GM19468 (cell line): Measurements from ENCODE around the gene MPL.
"Not testable (repeated sequence)": the region's sequence is repeated elsewhere in the genome, so short reads cannot be mapped to it uniquely, and the experiment has no call there.

Experiments used
- ATAC-seq: cut with Tn5 transposase; IDR thresholded peaks from one replicate; pipeline ENCODE4 v1.9.1; 2021; ENCODE audit warnings: mild to moderate bottlenecking, moderate library complexity, moderate number of reproducible peaks; ENCODE audit not compliant: unreplicated experiment; ENCODE audit errors: extremely low read depth

Gene MPL

DNA sequence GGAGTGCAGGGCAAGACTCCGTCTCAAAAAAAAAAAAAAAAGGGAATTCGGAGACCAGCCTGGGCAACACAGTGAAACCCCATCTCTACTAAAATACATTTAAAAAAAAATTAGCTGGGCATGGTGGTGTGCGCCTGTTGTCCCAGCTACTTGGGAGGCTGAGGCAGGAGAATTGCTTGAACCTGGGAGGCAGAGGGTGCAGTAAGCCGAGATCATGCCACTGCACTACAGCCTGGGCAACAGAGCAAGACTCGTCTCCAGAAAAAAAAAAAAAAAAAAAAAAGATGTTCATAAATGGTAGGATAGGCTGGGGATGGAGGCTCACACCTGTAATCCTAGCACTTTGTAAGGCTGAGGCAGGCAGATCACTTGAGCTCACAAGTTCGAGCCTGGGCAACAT, 32.2 kb downstream of the MPL start:
- not testable (repeated sequence) for ATAC-seq

DNA sequence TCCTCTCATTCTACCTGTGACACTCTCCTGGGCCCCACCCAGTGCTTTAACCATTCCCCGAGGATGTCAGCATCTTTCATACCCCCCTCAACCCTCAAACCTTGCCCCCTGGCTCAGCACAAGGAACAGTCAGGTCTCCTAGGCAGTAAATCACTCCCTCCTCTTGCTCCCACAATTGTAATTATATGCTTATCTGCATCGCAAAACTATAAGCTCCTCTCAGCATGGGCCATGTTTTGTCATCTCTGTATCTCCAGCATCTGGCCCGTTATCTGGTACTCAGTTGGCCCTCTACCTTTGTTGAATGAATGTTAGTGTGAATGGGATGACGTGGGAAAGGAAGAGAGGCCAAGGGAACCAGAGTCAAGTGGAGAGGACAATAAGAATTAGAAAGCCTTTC, 32.9 kb downstream of the MPL start:
- ATAC-seq: no peak

DNA sequence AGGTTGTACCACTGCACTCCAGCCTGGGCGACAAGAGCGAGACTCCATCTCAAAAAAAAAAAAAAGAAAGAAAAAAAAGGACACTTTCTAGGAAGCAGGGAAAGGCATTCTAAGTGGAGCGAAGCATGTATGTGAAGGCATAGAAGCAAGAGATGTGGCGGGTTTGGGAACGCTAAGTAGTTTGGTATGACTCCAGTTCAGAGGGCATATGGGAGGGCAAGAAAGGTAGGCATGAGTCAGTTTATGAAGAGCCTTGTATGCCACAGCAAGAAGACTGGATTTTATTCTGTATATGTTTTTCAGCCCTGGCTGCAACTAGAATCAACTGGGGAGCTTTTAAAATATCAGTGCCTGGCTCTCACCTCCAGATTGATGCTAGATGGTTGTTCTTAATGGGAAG, 34.6 kb downstream of the MPL start:
- no peak for ATAC-seq

DNA sequence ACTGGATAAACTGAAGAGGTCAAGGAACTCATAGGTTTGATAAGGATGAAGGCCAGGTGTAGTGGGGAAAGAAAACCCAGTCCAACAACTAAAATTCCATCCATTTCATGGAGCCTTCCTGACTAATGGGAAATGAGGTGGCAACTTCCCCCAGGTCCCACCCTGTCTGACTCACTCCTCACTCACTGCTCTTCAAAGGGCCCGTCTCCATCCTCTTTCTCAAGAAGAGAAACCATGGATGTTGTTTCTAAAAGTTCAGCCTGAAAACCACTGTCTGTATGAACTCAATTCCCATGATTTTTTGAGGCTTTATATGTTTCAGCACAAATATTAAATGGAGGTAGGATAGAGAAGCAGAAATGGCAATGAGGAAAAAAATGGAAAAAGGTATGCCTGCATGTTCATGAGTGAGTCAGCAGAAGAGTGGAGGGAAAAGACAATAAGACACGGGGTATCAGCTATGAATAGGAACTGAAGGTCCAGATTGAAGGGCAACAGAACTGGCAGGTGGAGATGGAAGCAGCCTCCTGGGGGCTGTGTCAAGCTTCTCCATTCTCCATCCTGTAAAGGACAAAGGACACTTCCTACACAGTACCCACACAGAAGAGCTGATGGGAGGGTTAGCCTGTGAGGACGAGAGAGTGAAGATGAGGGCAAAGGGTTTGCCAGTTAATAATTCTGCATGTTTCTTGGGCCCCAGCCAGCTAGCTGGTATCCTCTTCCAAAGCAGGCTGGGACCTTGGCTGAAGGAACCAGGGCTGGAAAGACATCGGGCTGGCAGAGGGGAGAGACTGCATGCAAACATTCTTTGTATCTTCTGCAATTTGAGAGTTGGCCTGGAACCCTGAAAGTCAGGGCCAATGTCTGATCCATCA, 35.7 kb downstream of the MPL start:
- no peak for ATAC-seq

DNA sequence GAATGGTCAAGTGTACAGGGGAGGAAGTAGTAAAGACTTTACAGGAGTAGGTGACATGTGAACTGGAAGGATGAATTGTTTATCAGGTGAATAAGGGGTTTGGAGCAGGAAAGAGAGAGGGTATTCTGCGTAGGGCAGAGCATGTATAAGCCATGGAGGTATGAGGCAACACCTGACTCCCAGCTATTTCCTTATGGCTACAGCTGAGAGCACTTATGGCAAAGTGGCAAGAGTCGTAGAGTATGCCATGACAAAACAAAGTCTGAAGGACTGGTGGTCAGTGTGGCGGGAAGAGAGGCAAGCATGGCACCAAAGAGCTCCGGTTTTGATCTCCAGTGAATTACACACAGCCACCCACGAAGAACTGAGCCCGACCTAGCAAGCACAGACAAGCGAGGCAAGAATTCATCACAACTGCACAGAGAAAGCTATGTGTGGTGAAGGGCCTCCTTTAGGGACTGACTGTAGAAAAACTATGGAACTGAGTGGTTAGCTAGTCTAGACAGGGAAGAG, 39.2 kb downstream of the MPL start:
- no peak for ATAC-seq

DNA sequence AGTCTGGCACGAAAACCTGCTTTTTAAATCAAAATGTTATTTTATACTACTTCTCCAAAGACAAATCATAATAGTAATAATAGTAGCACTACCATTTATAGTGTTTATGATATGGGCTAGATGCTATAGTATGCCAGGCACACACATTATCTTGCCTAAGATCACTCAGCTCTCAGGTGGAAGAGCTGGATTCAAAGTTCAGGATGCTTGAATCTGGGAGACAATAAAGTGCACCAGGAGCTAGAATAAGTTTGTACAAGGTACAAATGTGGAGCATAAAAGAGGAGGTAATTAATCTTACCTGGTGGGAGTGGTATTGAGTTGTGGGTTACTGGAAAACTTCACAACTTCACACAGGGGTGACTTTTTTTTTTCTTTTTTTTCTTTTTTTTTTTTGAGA, 40.2 kb downstream of the MPL start:
- ATAC-seq: no peak

DNA sequence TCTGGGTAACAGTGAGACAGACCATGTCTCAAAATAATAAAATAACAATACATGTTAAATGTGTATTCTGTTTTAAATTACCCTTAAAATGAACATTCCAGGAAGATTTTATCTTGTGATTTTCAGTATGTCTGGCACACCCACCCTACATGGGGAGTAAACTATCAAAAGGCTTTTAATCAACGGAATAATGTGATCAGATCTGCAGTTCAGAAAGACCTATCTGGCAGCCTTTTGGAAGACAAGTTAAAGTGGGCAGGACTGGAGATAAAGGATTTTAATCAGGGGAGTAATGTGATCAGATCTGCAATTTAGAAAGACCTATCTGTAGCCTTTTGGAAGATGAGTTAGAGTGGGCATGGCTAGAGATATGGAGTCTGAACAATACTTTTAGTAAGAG, 41.9 kb downstream of the MPL start:
- ATAC-seq: no peak

DNA sequence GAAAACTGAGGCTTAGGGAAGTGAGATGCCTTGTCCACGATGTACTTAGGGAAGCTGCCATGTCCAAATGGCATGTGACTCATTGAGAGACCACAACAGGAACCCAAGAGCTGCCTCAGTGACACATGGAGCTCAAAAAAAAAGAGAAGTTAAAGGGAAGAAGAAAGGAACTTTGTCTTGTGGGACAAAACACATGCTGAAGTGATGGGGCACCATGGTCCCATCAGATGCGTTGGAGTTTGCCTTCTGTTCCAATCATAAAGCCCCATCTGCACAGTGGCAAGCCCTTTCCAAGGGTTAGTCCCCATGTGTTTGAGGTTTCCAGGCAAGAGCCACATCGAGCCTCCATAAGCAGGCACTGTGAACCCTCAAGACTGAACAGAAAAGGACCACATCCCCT, 44.0 kb downstream of the MPL start:
- ATAC-seq: no peak

DNA sequence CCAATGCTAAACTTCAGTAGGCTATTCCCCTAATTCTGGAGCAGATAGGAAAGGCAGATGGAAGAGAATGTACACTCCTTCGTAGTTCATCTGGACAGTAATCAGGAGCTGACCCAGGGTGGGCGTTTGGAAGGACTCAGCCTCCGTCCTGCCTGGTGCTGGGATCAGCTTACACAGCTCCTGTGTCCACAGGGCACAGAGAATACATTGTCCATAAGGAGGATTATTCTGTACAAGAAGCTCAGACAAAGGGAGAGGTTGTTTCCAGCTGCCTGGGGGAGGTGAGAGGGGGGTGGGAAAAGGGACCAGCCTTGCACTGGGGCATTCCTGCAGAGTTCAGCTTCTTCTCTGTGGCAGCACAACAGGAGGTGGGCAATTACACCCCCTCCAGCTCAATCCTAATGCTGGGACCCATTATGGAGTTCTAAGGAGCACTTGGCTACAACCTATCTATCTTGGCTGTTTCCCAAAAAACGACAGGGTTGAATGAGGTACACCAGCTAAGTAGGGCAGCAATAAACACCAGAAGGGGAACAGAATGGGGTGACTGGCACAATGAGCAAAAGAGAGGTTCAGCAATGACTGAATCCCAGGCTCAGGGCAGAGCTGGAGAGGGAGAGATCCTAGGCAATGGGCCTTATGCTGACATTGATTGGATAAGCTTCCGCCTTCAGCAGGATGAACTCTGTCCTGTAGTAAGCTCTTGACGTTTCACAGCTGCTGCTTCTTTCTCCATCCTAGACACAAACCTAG, 44.6 kb downstream of the MPL start:
- ATAC-seq: no peak

DNA sequence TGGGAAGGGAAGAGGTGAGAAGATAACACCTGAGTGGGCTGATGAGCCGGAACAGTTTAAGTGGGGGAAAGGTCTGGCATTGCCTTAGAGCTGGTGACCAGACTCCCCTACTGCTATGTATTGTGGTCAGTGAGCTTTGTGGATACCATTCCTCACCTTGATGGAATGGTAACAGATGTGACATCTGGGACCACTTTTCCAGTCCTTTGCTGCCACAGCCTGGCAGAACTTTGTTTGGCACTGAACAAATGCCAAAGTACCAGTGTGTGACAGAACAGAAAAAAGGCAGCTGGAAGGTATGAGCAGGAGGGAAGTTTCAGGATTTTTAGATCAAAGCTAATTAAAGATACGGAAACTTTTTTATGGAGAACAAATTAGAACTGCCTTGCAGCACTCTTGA, 45.8 kb downstream of the MPL start:
- no peak for ATAC-seq

DNA sequence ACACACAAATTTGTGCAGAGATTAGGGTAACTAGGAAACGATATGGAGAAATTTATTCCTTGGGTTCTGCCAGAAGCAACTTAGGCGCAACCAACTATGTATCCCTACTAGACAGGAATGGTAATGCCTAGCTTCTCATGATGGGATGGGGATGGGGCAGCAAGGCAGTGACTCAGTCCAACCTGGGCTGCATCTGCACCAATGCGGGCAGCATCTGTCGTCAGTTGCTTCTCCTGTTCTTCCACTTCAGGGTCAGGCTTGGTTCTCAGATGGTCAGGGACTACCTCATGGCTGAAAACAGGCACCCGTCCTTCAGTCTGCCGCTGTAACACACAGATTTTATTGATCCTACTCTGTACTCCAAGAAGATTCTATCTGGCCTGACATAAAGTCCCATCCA, 49.1 kb downstream of the MPL start:
- no peak for ATAC-seq

DNA sequence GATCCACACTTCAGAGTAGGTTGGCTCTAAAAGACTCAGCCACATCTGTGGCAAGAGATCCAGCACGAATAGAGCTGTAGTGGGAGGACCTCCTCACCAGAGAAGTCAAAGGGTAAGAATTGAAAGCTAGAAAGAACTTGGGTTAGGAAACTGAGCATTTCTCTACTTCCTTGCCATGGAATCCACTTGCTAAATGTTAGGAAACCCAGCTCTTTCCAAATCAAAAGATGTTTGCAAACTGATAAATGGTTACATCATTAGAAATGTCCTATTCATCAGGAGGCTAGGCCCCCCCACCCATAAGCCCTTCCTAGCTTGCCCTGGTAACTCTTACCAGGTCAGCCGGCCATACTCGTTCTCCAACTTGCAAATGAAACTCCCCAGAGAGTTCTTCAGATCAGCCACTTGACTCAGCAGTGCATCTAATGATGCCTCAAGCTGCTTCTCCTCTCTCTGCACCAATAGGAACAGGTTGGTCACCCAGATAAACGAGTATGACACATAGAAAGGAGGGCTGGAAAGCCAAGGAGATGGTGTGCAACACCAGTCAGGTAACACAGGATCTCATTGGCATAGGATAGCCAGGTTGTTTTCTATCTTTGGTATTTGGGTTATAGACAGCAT, 50.5 kb downstream of the MPL start:
- ATAC-seq: no peak

DNA sequence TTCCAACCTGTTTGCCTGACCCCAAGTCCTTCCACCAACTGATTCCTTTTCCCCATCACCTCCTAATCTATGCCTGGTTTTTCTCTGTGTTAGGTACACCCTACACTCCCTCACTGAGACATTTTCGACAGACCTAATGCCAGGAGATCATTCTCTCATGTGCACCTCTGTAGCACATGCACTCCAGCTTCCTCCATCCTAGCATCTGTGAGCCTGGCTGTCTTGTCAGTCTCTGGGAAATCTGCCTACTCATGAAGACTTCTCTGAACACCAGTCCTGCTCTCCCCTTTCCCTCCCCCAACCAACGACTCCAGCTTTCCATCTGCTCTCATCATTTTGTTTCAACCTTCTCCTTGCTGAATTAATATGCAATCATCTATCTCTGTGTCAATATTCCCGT, 51.0 kb downstream of the MPL start:
- ATAC-seq: no peak

DNA sequence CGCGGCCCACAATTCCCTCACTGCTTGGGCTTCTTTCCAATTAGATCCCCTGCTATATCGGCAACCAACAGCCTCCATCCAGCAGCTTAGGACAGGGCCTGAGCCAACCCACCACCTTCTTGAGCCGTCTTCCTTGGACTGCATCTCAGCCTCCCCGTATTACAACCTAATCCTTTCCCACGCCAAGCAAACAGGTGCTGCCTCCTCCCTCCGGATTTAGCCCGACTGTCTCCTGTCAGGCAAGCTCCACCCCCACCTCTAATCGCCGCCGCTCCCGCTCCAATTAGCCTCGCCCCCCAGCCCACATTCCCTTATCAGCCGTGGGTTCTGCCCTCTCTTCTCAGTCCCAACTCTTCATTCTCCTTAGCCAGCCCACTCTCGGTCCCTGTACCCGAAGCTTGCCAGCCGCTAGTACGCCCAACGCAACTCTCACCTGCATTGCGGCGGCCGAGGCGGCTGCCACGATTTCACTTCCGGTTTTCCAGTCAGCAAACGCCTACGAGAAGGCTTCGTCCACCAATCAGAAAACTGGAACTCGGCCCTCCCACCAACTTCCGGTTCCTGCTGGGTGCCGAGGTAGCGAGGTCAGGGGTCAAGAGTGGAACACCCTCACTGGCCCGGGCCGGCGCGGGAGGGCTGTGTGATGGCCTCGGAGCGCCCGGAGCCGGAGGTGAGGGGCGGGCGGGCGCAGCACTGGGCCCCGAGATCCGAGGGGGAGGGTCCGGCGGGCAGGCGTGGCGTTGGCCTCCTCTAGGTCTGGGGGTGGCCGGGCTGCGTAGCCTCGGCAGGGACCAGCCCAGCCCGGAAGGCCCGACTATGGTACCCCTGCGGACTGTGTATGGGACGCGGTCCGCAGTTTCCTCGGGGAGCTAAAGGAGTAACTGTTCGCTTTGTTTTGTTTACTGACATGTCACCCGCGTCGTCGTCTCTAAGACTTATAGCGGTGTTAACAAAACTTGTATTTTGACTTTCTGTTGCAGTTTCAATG, 52.0 kb downstream of the MPL start, which contains the start of the genes MED8 and SZT2:
TSS of gene MED8 (minus strand) at position 475 of the 988 bp plus-strand sequence. CDS start at position 439, 36 bp downstream.
TSS of gene SZT2 (plus strand) at position 574 of the 988 bp plus-strand sequence. CDS start at position 644, 70 bp downstream.
- peak; percentile 77 for ATAC-seq

DNA sequence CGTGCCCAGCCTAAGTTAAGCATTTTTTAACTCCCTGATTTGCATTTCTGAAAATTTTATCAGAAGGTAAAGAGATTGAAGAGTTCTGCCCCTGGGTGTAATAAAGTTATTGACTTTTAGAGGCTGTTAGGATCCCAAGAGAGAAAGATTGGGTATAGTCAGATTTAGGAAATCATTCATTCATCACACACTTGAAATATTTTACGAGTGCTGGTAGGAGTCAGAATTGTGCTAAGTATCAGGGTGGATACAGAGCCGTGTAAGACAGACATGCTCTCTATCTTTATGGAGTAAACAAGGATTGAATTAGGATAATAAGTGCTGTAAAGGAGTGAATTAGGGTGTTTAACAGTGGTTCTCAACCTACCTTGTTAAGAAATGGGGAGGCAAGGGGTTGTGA, 55.1 kb downstream of the MPL start:
- no peak for ATAC-seq

DNA sequence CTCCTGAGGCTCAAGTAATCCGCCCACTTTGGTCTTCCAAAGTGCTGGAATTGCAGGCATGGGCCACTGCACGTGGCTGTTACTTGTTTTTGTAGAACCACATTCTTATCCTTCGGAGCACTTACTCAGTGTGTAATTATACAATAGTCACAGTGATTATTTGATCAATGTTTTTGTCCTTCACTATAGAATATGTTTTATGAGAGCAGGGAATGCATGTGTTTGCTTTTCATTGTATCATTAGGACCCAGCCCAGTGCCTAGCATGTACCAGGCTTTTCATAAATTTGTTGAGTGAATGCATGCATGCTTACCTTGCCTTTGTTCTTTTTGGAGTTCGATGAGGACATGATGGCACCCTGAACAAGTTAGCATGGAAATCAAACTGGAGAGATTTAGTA, 57.9 kb downstream of the MPL start:
- no peak for ATAC-seq

DNA sequence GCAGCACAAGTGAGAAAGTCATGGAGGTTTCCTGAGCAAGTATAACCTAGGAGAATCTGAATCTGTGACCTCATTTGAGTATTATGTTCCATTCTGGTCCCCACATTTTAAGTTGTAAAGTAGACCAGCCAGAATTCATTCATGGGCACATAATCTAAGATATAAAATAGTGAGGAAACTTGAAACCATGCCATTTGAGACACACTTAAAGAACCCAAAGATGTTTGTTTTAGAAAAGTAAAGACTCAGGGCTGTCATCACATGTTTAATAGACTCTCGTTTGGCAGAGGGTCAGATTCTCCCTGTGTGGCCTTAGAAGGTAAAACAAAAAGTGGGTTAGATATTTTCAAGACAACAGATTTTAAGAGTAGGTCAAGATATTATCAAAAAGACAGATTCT, 58.4 kb downstream of the MPL start:
- no peak for ATAC-seq

DNA sequence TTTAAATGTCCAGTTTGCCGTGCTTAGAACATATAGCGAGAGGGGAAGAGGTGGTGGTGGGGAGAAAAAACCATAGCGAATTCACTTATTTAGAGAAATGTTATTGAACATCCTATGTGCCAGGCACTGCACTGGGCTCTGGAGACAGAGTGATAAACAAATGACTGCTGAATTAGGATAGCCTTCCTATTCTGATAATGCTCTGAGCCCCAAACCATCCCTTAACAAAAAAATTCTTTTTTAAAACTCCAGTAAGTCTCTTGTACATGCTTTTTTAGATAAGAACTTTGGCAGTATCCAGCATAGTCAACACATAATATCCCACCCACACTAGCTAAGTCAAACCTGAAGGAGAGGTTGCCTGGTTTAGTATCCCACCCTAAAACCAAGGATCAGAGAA, 60.6 kb downstream of the MPL start:
- no peak for ATAC-seq

DNA sequence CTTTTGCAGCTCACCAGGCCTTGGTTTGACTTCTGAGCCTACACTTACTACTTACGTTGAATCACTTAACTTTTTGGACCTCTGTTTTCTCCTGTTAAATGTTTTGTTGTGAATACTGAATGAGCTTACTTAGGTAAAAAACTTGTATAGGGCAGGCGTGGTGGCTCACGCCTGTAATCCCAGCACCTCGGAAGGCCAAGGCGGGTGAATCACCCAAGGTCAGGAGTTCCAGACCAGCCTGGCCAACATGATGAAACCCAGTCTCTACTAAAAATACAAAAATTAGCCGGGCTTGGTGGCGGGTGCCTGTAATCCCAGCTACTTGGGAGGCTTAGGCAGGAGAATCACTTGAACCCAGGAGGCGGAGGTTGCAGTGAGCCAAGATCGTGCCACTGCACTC, 62.8 kb downstream of the MPL start:
- not testable (repeated sequence) for ATAC-seq
